ENCODE results near the gene FBLN1. TPM values are rescaled to one million over a fixed set of nuclear protein-coding genes. Genes with fewer than 3 reads are reported as not detected.
"Not testable (repeated sequence)": the region's sequence is repeated elsewhere in the genome, so short reads cannot be mapped to it uniquely, and the experiment has no call there.

FBLN1 gene
- total RNA-seq, 1 donor = 256 TPM

GRCh38 chr22:45554040-45554406 lies 51.3 kb downstream of the FBLN1 start:
- TF ChIP-seq CTCF (IDR thresholded peaks at IDR 0.05; ENCODE audit: insufficient read depth, low read depth, low read length) = no peak
- DNase-seq (ENCODE audit: low read depth) = no peak
- H3K4me3 ChIP-seq (ENCODE audit: low read depth, low read length) = no peak overlapping the region

GRCh38 chr22:45554861-45555260 lies 52.2 kb downstream of the FBLN1 start:
- H3K4me3 ChIP-seq (ENCODE audit: low read depth, low read length) = no peak overlapping the region
- no peak for DNase-seq (ENCODE audit: low read depth)
- no peak for TF ChIP-seq CTCF (IDR thresholded peaks at IDR 0.05; ENCODE audit: insufficient read depth, low read depth, low read length)

GRCh38 chr22:45557926-45558325 lies 55.2 kb downstream of the FBLN1 start:
- not testable (repeated sequence) for H3K4me3 ChIP-seq (ENCODE audit: low read depth, low read length); DNase-seq (ENCODE audit: low read depth)

GRCh38 chr22:45560092-45560491 lies 57.4 kb downstream of the FBLN1 start:
- DNase-seq (ENCODE audit: low read depth) = not testable (repeated sequence)

GRCh38 chr22:45560761-45561160 lies 58.1 kb downstream of the FBLN1 start:
- not testable (repeated sequence) for DNase-seq (ENCODE audit: low read depth); H3K4me3 ChIP-seq (ENCODE audit: low read depth, low read length)

More at GRCh38 chr22:45560092-45560491, 57.4 kb downstream of the FBLN1 start:
- not testable (repeated sequence) for H3K4me3 ChIP-seq (ENCODE audit: low read depth, low read length)

GRCh38 chr22:45562102-45562501 lies 59.4 kb downstream of the FBLN1 start:
- no peak for TF ChIP-seq CTCF (IDR thresholded peaks at IDR 0.05; ENCODE audit: insufficient read depth, low read depth, low read length)
- H3K4me3 ChIP-seq (ENCODE audit: low read depth, low read length) = no peak overlapping the region
- DNase-seq (ENCODE audit: low read depth) = no peak

- no peak overlapping the region for H3K4me3 ChIP-seq (ENCODE audit: low read depth, low read length)
- no peak for TF ChIP-seq CTCF (IDR thresholded peaks at IDR 0.05; ENCODE audit: insufficient read depth, low read depth, low read length)
- no peak for DNase-seq (ENCODE audit: low read depth)
Measured at GRCh38 chr22:45562537-45563361, 60.1 kb downstream of the FBLN1 start.

GRCh38 chr22:45563362-45564040 lies 60.8 kb downstream of the FBLN1 start:
- no peak for TF ChIP-seq CTCF (IDR thresholded peaks at IDR 0.05; ENCODE audit: insufficient read depth, low read depth, low read length)
- no peak overlapping the region for H3K4me3 ChIP-seq (ENCODE audit: low read depth, low read length)
- no peak for DNase-seq (ENCODE audit: low read depth)

Measured in fibroblast of villous mesenchyme (primary cell).